Measurements from ENCODE around the gene COMTD1. TPM values are rescaled to one million over a fixed set of nuclear protein-coding genes. Genes with fewer than 3 reads are reported as not detected.
"Not testable (repeated sequence)": the region's sequence is repeated elsewhere in the genome, so short reads cannot be mapped to it uniquely, and the experiment has no call there.

Gene COMTD1
- total and polyA plus RNA-seq, 2 donors (not counting 3 experiments of a cell fraction or from before 2014, with no cell fraction given) = 18.4 to 18.6 TPM

- Histone ChIP-seq H3K9ac (replicated peaks; ENCODE audit: extremely low read depth, insufficient read depth, low read length) (no peak overlapping the region), H3K9me3 (replicated peaks; ENCODE audit: control insufficient read depth, insufficient read depth, low read length) (no peaks in the 10 kb centered on the region), H3K4me3 (replicated peaks in 1 of 3; ENCODE audit: insufficient read depth in 1 of 3, low read depth in 1 of 3, low read length in 3 of 3) (no peak overlapping the region), H3K27ac (ENCODE audit: insufficient read depth, low read depth, low read length) (no peak overlapping the region), H4K20me1 (replicated peaks; ENCODE audit: control insufficient read depth, extremely low read depth, insufficient read depth, low read length) (no peaks in the 10 kb centered on the region), H3K27me3 (ENCODE audit: control insufficient read depth in 2 of 2, insufficient read depth in 2 of 2, low read length in 2 of 2) (no peaks in the 10 kb centered on the region), H3K4me2 (ENCODE audit: insufficient read depth, low read length) (no peak overlapping the region), H3K9me1 (replicated peaks; ENCODE audit: control insufficient read depth, extremely low read depth, insufficient read depth, low read length) (no peaks in the 10 kb centered on the region), H2AFZ (ENCODE audit: low read depth, low read length) (no peak overlapping the region), H3K79me2 (ENCODE audit: control insufficient read depth, insufficient read depth, low read length) (no peaks in the 10 kb centered on the region), H3K4me1 (ENCODE audit: control insufficient read depth, extremely low read depth, insufficient read depth, low read length) (no peaks in the 10 kb centered on the region), H3K36me3 (ENCODE audit: control insufficient read depth in 2 of 2, extremely low read depth in 1 of 2, insufficient read depth in 2 of 2, low read length in 2 of 2) (no peaks in the 10 kb centered on the region)
- dilution Hi-C loops (cut with MboI; ENCODE audit: extremely low pct_ligation_motif_present, low sequenced_read_pairs) = no loop called here
- POLR2A ChIA-PET = no interaction called here
- intact Hi-C loops (cut with micrococcal nuclease) = no loop called here
- TF ChIP-seq JUN (IDR thresholded peaks at IDR 0.05; ENCODE audit: borderline replicate concordance, insufficient read depth, insufficient read length, low read depth) = no peak
- TF ChIP-seq MAX (IDR thresholded peaks at IDR 0.05; ENCODE audit: insufficient read depth, insufficient read length) = no peak
- no peak for TF ChIP-seq POLR2AphosphoS5 (IDR thresholded peaks at IDR 0.05; ENCODE audit: insufficient read depth, low read depth, low read length)
- TF ChIP-seq MYC (IDR thresholded peaks at IDR 0.05; ENCODE audit: low read depth, low read length) = no peak
- no peak for TF ChIP-seq FOS (IDR thresholded peaks at IDR 0.05; ENCODE audit: borderline replicate concordance, insufficient read depth, low read length)
- no peak for TF ChIP-seq GATA2 (IDR thresholded peaks at IDR 0.05; ENCODE audit: insufficient read depth, insufficient read length, low read depth, low read length)
- TF ChIP-seq EZH2 (IDR thresholded peaks at IDR 0.05; ENCODE audit: borderline replicate concordance, low read depth, low read length, severe bottlenecking) = no peak
- TF ChIP-seq CTCF (IDR thresholded peaks at IDR 0.05; ENCODE audit: extremely low read depth in 1 of 2, insufficient read depth in 1 of 2, low read depth in 1 of 2, low read length in 2 of 2) = no peak
- TF ChIP-seq POLR2A (IDR thresholded peaks at IDR 0.05; ENCODE audit: low read depth, low read length) = no peak
- CTCF ChIA-PET = interaction anchor here (0.9 to 2.8 kb wide), 3 partner anchors 8 to 34 kb away, joined by 4 to 13 read pairs (median 4); partner anchors contain the start of genes COMTD1 and VDAC2
- FAIRE-seq (no peak), DNase-seq (ENCODE audit: low read depth, low spot score) (no peak)
- BruUV-seq (replicated peaks) = no TSS peak
Measured at GRCh38 chr10:75201793-75202307, 33.9 kb downstream of the COMTD1 start.

- DNase-seq (ENCODE audit: low read depth, low spot score); H2AFZ ChIP-seq (ENCODE audit: low read depth, low read length); H3K9me1 ChIP-seq (replicated peaks; ENCODE audit: control insufficient read depth, extremely low read depth, insufficient read depth, low read length); FAIRE-seq; H4K20me1 ChIP-seq (replicated peaks; ENCODE audit: control insufficient read depth, extremely low read depth, insufficient read depth, low read length); H3K27me3 ChIP-seq (ENCODE audit: control insufficient read depth in 2 of 2, insufficient read depth in 2 of 2, low read length in 2 of 2); H3K27ac ChIP-seq (ENCODE audit: insufficient read depth, low read depth, low read length); H3K4me2 ChIP-seq (ENCODE audit: insufficient read depth, low read length); H3K4me1 ChIP-seq (ENCODE audit: control insufficient read depth, extremely low read depth, insufficient read depth, low read length); intact Hi-C loops (cut with micrococcal nuclease); H3K9ac ChIP-seq (replicated peaks; ENCODE audit: extremely low read depth, insufficient read depth, low read length); H3K9me3 ChIP-seq (replicated peaks; ENCODE audit: control insufficient read depth, insufficient read depth, low read length); H3K4me3 ChIP-seq (replicated peaks in 1 of 3; ENCODE audit: insufficient read depth in 1 of 3, low read depth in 1 of 3, low read length in 3 of 3); dilution Hi-C loops (cut with MboI; ENCODE audit: extremely low pct_ligation_motif_present, low sequenced_read_pairs); BruUV-seq (replicated peaks); H3K79me2 ChIP-seq (ENCODE audit: control insufficient read depth, insufficient read depth, low read length); H3K36me3 ChIP-seq (ENCODE audit: control insufficient read depth in 2 of 2, extremely low read depth in 1 of 2, insufficient read depth in 2 of 2, low read length in 2 of 2): not testable (repeated sequence)
- ChIA-PET CTCF (interaction anchor here (2.8 kb wide), 1 partner anchor 12 kb away, joined by 13 read pairs; no protein-coding TSS in a partner anchor), POLR2A (interaction anchor here (0.6 kb wide), 1 partner anchor 34 kb away, joined by 3 read pairs; no protein-coding TSS in a partner anchor)
Measured at GRCh38 chr10:75199949-75200348, 35.8 kb downstream of the COMTD1 start.
